Colonic mucosa (tissue), 4 donors: ENCODE data around the gene MOB3B. TPM values are rescaled to one million over a fixed set of nuclear protein-coding genes. Genes with fewer than 3 reads are reported as not detected.

ENCODE experiments used
- DNase-seq: peaks from one replicate; pipeline ENCODE4 v3.0.0-alpha.2; 2020
- H3K27ac ChIP-seq: fragments of 200-600 bp; one replicate; pipeline ENCODE4 v1.8.0; 2021
- H3K27me3 ChIP-seq: fragments of 200-600 bp; one replicate; pipeline ENCODE4 v1.8.0; 2021
- H3K36me3 ChIP-seq: fragments of 200-600 bp; one replicate; pipeline ENCODE4 v1.8.0; 2021
- H3K4me1 ChIP-seq: fragments of 200-600 bp; one replicate; pipeline ENCODE4 v1.8.0; 2021; ENCODE audit warnings: mild to moderate bottlenecking
- H3K4me3 ChIP-seq: fragments of 200-600 bp; one replicate; pipeline ENCODE4 v1.8.0; 2021
- H3K9ac ChIP-seq, 2 donors: one replicate each; pipeline ENCODE4 v1.7.0; 2013; ENCODE audit warnings: control low read depth in 2 of 2, low read depth in 2 of 2, low read length in 2 of 2
- H3K9me3 ChIP-seq: fragments of 200-600 bp; one replicate; pipeline ENCODE4 v1.8.0; 2021
- CTCF ChIP-seq: fragments of 200-600 bp; IDR thresholded peaks from one replicate; pipeline ENCODE4 v1.8.0; 2022; ENCODE audit warnings: antibody characterized with exemption, mild to moderate bottlenecking
- intact Hi-C: fragments of 100-400 bp; cut with DNase I; formaldehyde crosslinking; loops from one replicate; pipeline ENCODE4 v1.14.1; 2022
- total RNA-seq, 2 donors: library from RNA; stranded (reverse); fragmentation: NEBNext Ultra II Directional in 1 of 2; extraction: Animal tissue kit (Norgen Biotek cat#: 25700) in 1 of 2; gene quantifications; one replicate each; pipeline ENCODE4 v1.2.1, GENCODE V29; 2021
- donor health status: healthy.
- donor health status: DM: no; HTN: no; CAD: no.
- donor health status: DM: no; HTN: no; CAD: no.

MOB3B gene
- total RNA-seq, 2 donors from 2014 or later = 35.8 to 39.6 TPM

DNA sequence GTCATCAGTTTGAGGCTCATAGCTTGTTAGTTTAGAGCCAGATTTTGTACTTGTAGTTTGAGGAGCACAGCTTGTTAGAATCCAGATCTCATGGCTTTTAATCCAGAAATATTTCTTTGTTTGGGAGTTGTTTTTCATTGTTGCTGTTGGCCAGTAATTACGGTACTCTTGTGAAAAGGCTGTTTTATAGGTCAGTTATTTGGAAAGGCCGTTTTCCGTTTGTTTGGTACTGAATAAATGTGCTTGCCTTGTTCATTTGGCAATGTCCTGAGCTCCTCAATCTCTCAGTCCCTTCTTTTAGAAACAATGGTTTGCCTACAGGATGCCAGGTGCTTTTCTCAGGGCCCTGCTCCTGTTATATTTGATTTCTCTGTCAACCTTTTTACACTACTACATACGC, 4.5 kb upstream of the MOB3B start:
- no peak overlapping the region for H3K4me3 ChIP-seq
- no peak for TF ChIP-seq CTCF
- peak overlapping the region; percentile 3 for H3K27ac ChIP-seq
- no peaks in the 10 kb centered on the region for H3K27me3 ChIP-seq
- H3K36me3 ChIP-seq = no peaks in the 10 kb centered on the region
- no peak for DNase-seq
- intact Hi-C loops = no loop called here
- H3K9me3 ChIP-seq = no peaks in the 10 kb centered on the region
- peaks cover 3% of the 10 kb centered on the region for H3K4me1 ChIP-seq
- no peak overlapping the region for H3K9ac ChIP-seq

GRCh38 chr9:27533311-27533710, 3.7 kb upstream of the MOB3B start:
- H3K9ac ChIP-seq = no peak overlapping the region
- no peaks in the 10 kb centered on the region for H3K4me1 ChIP-seq
- no peak for TF ChIP-seq CTCF
- no peaks in the 10 kb centered on the region for H3K9me3 ChIP-seq
- H3K27ac ChIP-seq = no peak overlapping the region
- intact Hi-C loops = no loop called here
- no peak overlapping the region for H3K4me3 ChIP-seq
- no peak for DNase-seq
- H3K27me3 ChIP-seq = no peaks in the 10 kb centered on the region
- no peaks in the 10 kb centered on the region for H3K36me3 ChIP-seq

- Histone ChIP-seq H3K9ac (no peak overlapping the region), H3K27me3 (no peaks in the 10 kb centered on the region), H3K9me3 (no peaks in the 10 kb centered on the region), H3K27ac (no peak overlapping the region), H3K4me3 (no peak overlapping the region), H3K36me3 (no peaks in the 10 kb centered on the region), H3K4me1 (no peaks in the 10 kb centered on the region)
- intact Hi-C loops = no loop called here
- TF ChIP-seq CTCF = no peak
- DNase-seq = no peak
Observed at GRCh38 chr9:27532046-27532445, 2.4 kb upstream of the MOB3B start.

GRCh38 chr9:27530915-27531755, 1.5 kb upstream of the MOB3B start:
- Histone ChIP-seq H3K9me3 (no peaks in the 10 kb centered on the region), H3K9ac (no peak overlapping the region), H3K4me3 (no peak overlapping the region), H3K36me3 (no peaks in the 10 kb centered on the region), H3K27ac (no peak overlapping the region), H3K27me3 (no peaks in the 10 kb centered on the region), H3K4me1 (no peaks in the 10 kb centered on the region)
- intact Hi-C loops = no loop called here
- no peak for DNase-seq
- TF ChIP-seq CTCF = no peak

- no peaks in the 10 kb centered on the region for H3K9me3 ChIP-seq
- no peaks in the 10 kb centered on the region for H3K4me1 ChIP-seq
- peak; percentile 70 for DNase-seq
- no peaks in the 10 kb centered on the region for H3K36me3 ChIP-seq
- no peak for TF ChIP-seq CTCF
- peak overlapping the region; percentile 79 for H3K4me3 ChIP-seq
- H3K27me3 ChIP-seq = no peaks in the 10 kb centered on the region
- peak overlapping the region; percentile 71 to 99 for H3K9ac ChIP-seq
- intact Hi-C loops = loop anchor here (2.0 to 10.0 kb wide), 3 partner anchors 62 to 197 kb away; no protein-coding TSS in a partner anchor
- H3K27ac ChIP-seq = peak overlapping the region; percentile 96
Observed at GRCh38 chr9:27528886-27529315, 713 bp downstream of the MOB3B start.
